Hippocampal formation (tissue), 2 donors: ENCODE results near the gene IL5RA.

Source experiments
- DNase-seq, 2 donors: peaks; one replicate each; lab custom pipeline; 2025; lab: John Stamatoyannopoulos, UW

IL5RA gene

GRCh38 chr3:3066378-3066777, 43.8 kb downstream of the IL5RA start:
- no peak for DNase-seq

GRCh38 chr3:3065876-3066275, 44.3 kb downstream of the IL5RA start:
- no peak for DNase-seq

- DNase-seq: no peak
Observed at GRCh38 chr3:3064297-3064696, 45.9 kb downstream of the IL5RA start.

GRCh38 chr3:3059645-3060044, 50.5 kb downstream of the IL5RA start:
- no peak for DNase-seq

GRCh38 chr3:3053974-3054373, 56.2 kb downstream of the IL5RA start:
- no peak for DNase-seq

GRCh38 chr3:3038201-3038991, 71.8 kb downstream of the IL5RA start:
- DNase-seq: no peak

- DNase-seq: no peak
Observed at GRCh38 chr3:3037156-3037555, 73.0 kb downstream of the IL5RA start.

GRCh38 chr3:3031326-3031725, 78.8 kb downstream of the IL5RA start:
- no peak for DNase-seq

- no peak for DNase-seq
Observed at GRCh38 chr3:3027976-3028567, 82.1 kb downstream of the IL5RA start.

GRCh38 chr3:3023111-3023745, 86.9 kb downstream of the IL5RA start:
- no peak for DNase-seq

- DNase-seq: no peak
Observed at GRCh38 chr3:3020209-3020608, 90.0 kb downstream of the IL5RA start.
